Mucosa of descending colon (tissue), 3 donors: ENCODE data around the gene GSN. TPM values are rescaled to one million over a fixed set of nuclear protein-coding genes. Genes with fewer than 3 reads are reported as not detected.
"Not testable (repeated sequence)": the region's sequence is repeated elsewhere in the genome, so short reads cannot be mapped to it uniquely, and the experiment has no call there.

ENCODE experiments used
- ATAC-seq: fragments of 200-7000 bp; cut with Tn5 transposase; one replicate; pipeline ENCODE4 v1.9.1; 2020; ENCODE audit warnings: mild to moderate bottlenecking, moderate library complexity
- DNase-seq, 3 donors: peaks; one replicate each; pipeline ENCODE4 v3.0.0-alpha.2; 2020
- H3K36me3 ChIP-seq: fragments of 200-600 bp; one replicate; pipeline ENCODE4 v1.8.0; 2021; ENCODE audit warnings: low read depth, mild to moderate bottlenecking
- H3K4me1 ChIP-seq: fragments of 200-600 bp; one replicate; pipeline ENCODE4 v1.8.0; 2021; ENCODE audit warnings: low read depth, mild to moderate bottlenecking
- H3K4me3 ChIP-seq: fragments of 200-600 bp; one replicate; pipeline ENCODE4 v1.8.0; 2021; ENCODE audit warnings: mild to moderate bottlenecking
- H3K9me3 ChIP-seq: fragments of 200-600 bp; one replicate; pipeline ENCODE4 v1.8.0; 2021; ENCODE audit warnings: mild to moderate bottlenecking
- CTCF ChIP-seq: fragments of 200-600 bp; IDR thresholded peaks from one replicate; pipeline ENCODE4 v1.8.0; 2022; ENCODE audit warnings: antibody characterized with exemption, mild to moderate bottlenecking
- intact Hi-C, 2 donors: fragments of 100-400 bp; cut with DNase I in 1 of 2; cut with micrococcal nuclease in 1 of 2; formaldehyde crosslinking; loops; one replicate each; pipeline versions ENCODE4 v1.11.0 to v1.11.1; 2022; cut with DNase I, micrococcal nuclease
- total RNA-seq, 3 donors: library from RNA; stranded (reverse); fragmentation: NEBNext Ultra II Directional in 2 of 3; extraction: Animal tissue kit (Norgen Biotek cat#: 25700) in 2 of 3; gene quantifications; one replicate each; pipeline versions ENCODE4 v1.2.1 to v1.2.4, GENCODE V29; 2021 to 2023
- donor health status: DM: no; HTN: no; CAD: no; lungs with moderate emphysema.
- donor health status: DM: no; HTN: no; CAD: no.
- donor health status: DM: no; HTN: yes; CAD: no.

Gene GSN
- total RNA-seq, 3 donors from 2014 or later: 443 to 952 (median 937) TPM

GRCh38 chr9:121289026-121289771 lies 21.2 kb downstream of the GSN start:
- ATAC-seq (peak; percentile 60), DNase-seq (peak; percentile 66 to 74 (median 70))
- peaks cover 4% of the 10 kb centered on the region for H3K36me3 ChIP-seq
- peaks cover 60% of the 10 kb centered on the region for H3K4me1 ChIP-seq
- no peak overlapping the region for H3K4me3 ChIP-seq
- no peak for TF ChIP-seq CTCF
- intact Hi-C loops: no loop called here
- H3K9me3 ChIP-seq: no peaks in the 10 kb centered on the region

- peaks cover 55% of the 10 kb centered on the region for H3K4me1 ChIP-seq
- intact Hi-C loops: no loop called here
- ATAC-seq (no peak), DNase-seq (no peak)
- H3K9me3 ChIP-seq: no peaks in the 10 kb centered on the region
- H3K4me3 ChIP-seq: no peak overlapping the region
- TF ChIP-seq CTCF: no peak
- peaks cover 4% of the 10 kb centered on the region for H3K36me3 ChIP-seq
Measured at GRCh38 chr9:121289772-121290370, 21.9 kb downstream of the GSN start.

- peaks cover 38% of the 10 kb centered on the region for H3K4me1 ChIP-seq
- DNase-seq, H3K9me3 ChIP-seq, H3K36me3 ChIP-seq, ATAC-seq, H3K4me3 ChIP-seq, intact Hi-C loops: not testable (repeated sequence)
Measured at GRCh38 chr9:121291536-121291935, 23.6 kb downstream of the GSN start.

- intact Hi-C loops: no loop called here
- ATAC-seq: no peak
- no peak overlapping the region for H3K4me3 ChIP-seq
- H3K9me3 ChIP-seq: no peaks in the 10 kb centered on the region
- no peak for TF ChIP-seq CTCF
- peaks cover under 1% of the 10 kb centered on the region for H3K36me3 ChIP-seq
- no peak for DNase-seq
- peaks cover 33% of the 10 kb centered on the region for H3K4me1 ChIP-seq
Measured at GRCh38 chr9:121292051-121292450, 24.1 kb downstream of the GSN start.

GRCh38 chr9:121292801-121293241 lies 24.9 kb downstream of the GSN start:
- Histone ChIP-seq H3K4me1 (peaks cover 26% of the 10 kb centered on the region), H3K36me3 (no peaks in the 10 kb centered on the region), H3K9me3 (no peaks in the 10 kb centered on the region), H3K4me3 (no peak overlapping the region)
- DNase-seq (no peak), ATAC-seq (no peak)
- intact Hi-C loops: no loop called here
- no peak for TF ChIP-seq CTCF

- intact Hi-C loops: no loop called here
- H3K4me1 ChIP-seq: peaks cover 16% of the 10 kb centered on the region
- H3K36me3 ChIP-seq: no peaks in the 10 kb centered on the region
- no peaks in the 10 kb centered on the region for H3K9me3 ChIP-seq
- TF ChIP-seq CTCF: no peak
- DNase-seq (peak in 1 of 3 donors; percentile 53), ATAC-seq (no peak)
- H3K4me3 ChIP-seq: no peak overlapping the region
Measured at GRCh38 chr9:121294151-121294743, 26.3 kb downstream of the GSN start.
